HG02798 (cell line): Measurements from ENCODE around the gene SAFB.
"Not testable (repeated sequence)": the region's sequence is repeated elsewhere in the genome, so short reads cannot be mapped to it uniquely, and the experiment has no call there.

Experiments
- ATAC-seq: cut with Tn5 transposase; IDR thresholded peaks from one replicate; pipeline ENCODE4 v1.9.1; 2021; ENCODE audit warnings: mild to moderate bottlenecking; ENCODE audit not compliant: unreplicated experiment, poor library complexity

SAFB gene

DNA sequence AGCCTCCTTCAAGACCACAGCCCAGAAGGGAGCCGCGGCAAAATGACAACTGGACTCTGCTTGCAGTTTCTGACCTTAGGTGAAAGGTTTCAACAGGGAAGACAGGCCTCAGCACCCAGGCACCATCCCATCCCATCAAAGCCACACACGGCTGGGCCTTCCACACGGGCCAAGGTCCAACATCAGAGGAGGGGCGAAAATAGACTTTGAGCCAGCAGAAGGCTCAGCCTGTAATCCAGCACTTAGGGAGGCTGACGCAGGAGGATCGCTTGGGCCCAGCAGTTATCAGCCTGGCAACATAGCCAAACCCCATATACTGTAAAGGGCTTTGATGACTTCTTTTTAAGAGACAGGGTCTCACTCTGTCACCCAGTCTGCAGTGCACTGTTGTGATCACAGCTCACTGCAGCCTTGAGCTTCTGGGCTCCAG, 28.3 kb upstream of the SAFB start:
- ATAC-seq = no peak

DNA sequence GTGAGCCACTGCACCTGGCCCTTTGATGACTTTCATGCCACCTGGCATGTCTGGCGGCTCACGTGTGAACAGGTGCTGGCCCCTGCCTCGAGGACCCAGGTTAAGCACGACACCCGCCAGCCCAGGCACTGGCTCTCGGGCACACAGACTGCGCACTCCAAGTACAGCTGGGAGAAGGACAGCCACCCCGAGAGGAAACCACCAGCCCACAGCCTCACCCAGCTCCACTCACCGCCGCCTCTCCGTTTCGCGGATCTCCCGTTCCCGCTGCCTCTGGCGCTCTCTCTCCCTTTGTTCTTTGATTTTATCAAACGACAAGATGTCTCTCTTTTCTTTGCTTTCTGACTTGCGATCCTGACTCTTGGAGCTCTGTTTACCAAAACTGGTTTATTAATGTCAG, 27.8 kb upstream of the SAFB start:
- ATAC-seq = no peak

DNA sequence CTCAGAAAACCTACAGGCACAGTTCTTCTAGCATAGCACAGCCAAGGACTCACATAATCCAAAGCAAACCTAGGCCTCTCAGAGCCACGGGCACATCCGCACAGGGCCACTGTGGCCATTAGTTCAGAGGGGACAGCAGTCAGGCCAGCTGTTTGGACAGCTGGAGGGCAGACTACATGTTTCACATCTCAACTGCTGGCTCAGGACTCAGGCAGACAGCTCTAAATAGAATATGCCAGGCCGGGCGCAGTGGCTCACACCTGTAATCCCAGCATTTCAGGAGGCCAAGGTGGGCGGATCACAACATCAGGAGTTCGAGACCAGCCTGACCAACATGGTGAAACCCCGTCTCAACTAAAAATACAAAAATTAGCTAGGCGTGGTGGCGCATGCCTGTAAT, 27.1 kb upstream of the SAFB start:
- no peak for ATAC-seq

DNA sequence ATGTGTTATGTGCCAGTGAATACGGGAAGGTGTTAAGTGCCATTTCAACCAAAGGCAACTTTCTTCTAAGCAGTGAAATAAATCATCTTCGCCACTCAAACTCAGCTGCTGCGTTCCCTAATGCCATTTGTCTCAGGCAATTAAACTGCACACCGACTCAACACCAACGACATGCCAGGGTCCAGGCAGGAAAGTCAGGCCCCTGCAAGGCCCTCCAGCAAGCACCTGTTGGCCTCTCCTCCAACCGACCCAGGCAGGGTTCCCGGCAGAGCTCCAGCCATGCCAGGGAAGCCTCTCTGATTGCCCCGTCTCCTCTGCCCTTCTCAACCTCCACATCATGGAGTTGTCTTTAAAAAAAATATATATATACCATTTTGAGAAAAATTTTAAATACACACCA, 22.1 kb upstream of the SAFB start:
- no peak for ATAC-seq

DNA sequence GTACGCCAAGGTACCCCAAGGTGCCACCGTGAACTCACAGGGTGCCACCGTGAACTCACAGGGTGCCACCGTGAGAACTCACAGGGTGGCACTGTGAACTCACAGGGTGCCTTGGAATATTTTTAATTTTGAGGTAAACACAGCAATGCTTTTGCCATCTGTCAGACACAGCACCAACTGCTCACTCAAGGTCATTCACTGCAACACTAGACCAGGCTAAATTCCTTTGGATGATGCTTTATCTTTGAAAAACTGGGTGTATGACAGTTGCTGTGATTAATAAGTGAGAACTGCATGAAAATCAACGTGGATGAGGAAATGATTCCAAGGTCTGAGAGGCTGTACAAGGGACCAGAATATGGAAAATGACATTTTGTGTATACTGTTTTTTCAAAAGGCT, 19.3 kb upstream of the SAFB start:
- no peak for ATAC-seq

DNA sequence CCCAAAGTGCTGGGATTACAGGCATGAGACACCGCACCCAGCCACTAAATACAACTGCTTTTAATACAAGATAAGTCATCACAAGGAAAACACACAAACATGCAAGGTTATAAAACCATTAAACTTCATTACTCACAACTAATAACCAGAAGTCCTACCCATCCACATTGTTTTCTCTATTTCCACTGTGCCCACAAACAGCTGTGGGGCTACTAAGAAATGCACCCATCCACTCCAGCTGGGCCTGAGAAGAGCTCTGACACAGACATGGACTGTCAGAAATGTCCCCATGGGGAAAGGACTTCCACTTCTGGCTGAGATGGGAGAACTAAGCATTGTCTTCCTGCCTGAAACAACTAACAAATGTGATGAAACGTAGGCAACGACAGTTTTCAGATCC, 17.5 kb upstream of the SAFB start:
- no peak for ATAC-seq

DNA sequence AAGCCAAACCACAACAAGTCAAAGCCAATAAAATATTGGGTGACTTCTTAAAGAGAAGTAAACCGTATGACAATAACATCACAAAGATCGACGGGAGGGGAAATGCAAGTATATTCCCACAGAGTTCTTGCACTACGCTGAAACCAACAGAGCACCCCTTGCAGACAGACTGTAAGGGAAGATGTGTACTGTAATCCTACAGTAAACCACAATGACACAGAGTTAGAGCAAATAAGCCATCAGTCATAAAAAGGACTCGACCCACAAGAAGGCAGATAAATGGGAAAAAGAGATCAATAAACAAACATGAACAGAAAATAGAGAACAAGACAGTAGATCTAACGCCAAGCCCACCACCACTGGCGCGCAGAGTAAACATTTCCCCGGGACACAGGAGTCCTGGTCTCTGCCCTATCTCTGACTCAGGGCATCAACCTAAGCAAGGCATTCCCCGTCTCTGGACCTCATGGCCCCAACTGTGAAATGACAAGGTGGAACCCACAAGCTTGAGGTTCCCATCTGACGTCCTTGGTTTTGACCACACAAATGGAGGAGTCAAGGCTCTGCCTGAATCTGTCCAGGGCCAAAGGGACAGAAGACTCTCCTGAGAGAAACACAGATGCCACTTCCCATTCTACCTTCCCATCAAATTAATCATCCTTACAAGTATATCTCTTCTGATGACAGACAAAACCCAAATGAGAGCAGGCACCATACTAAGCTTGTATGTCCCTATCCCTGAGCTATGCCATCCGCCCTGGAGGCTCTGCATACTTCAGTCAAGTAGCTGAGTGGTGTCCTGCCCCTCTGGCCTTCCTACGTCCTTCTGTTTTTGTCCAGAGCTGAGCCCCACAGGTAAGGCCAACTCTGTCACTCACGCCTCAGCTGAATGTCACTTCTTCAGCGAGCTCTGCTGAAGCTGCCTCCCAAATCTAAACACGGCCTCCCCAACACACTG, 15.3 kb upstream of the SAFB start:
- ATAC-seq = no peak

DNA sequence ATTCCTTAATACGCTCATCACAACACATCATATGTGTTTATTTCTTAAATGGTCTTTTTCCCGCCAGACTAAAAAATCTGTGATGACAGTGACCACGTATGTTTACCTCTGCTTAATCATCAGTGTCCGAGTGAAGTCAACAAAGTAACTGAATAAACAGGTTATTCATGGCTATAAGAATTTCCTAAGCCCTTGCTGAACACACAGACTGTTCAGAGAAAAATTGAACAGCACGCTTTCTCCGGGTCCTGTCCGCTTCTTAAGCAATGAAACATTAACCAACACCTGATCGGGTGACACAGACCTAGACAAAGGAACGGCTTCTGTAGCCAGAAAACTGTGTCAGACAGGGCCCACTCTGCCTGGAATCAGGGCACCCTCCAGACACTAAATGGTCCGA, 14.6 kb upstream of the SAFB start:
- ATAC-seq = no peak

DNA sequence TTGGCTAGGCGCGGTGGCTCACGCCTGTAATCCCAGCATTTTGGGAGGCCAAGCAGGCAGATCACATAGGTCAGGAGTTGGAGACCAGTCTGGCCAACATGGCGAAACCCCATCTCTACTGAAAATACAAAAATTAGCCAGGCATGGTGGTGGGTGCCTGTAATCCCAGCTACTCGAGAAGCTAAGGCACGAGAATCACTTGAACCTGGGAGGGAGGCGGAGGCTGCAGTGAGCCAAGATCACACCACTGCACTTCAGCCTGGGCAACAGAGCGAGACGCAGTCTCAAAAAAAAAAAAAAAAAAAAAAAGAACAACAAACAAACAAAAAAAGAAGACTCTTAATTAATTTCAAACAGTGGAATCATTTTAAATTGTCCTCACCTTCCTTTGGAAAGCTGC, 14.1 kb upstream of the SAFB start:
- ATAC-seq = not testable (repeated sequence)

DNA sequence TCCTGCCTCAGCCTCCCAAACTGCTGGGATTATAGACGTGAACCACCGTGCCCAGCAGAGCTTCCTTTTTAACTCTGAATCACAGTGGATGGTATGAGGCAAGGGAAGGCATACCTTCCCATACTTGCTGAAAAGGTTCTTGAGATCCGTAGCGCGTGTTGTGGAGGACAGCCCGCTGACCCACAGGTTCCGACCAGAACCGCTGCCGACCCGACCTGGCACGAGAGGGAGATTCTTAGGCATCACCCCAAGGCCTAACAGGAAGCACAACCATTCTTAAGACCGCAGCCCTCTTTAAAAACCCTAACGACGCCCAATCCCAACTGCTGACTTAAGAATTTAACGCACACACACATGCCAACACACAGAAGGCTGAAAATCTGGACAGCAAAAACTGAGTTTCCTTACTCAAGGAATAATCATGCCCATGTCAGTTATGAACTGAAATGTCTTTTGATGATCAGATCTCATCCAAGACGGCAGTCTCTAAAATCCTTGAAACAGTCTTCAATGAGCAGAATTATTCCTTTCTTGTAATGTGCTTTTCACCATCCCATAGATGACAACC, 12.9 kb upstream of the SAFB start:
- ATAC-seq = no peak

DNA sequence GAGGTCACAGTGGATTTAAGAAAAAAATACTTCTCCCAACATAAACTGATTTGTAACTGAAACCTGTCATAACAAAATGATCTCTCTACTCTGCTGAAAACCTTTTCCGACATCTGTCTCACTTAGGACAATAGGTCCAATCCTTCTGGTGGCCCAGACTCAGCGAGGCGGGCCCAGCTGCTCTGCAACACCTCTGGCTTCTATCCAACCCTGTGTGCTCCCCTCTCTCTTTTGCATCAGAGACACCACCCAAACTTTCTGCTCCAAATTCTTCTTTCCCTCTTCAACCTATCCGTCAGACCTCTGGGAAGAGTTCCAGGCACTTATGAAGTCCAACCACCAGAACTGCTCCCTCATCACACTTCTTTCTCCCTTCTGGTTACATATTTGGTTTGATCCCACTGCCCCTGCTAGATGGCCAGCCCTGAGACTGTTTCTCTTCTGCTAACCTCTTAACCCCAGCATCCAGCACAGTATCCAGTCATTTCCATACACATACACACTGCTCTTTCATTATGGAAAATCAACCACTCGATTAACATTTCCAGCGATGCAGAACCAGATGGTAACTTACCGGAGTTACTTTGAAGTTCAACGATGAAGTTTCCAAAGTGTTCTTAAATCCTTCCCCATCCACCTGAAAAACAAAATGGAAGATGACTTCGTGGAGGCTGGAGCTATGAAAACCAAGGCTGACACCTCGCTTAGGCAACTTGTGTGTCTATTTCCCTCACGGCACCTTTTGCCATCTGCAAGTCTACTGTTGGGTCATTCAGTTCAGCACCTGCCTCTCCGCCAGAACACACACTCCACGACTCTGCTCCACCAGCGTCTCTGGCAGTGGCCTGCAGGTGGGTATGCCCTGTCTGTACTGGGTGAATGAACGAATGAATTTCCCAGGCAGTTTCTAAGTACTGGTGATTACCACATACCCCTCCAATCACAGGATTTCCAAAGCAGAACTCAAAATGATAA, 9.7 kb upstream of the SAFB start:
- ATAC-seq = no peak

DNA sequence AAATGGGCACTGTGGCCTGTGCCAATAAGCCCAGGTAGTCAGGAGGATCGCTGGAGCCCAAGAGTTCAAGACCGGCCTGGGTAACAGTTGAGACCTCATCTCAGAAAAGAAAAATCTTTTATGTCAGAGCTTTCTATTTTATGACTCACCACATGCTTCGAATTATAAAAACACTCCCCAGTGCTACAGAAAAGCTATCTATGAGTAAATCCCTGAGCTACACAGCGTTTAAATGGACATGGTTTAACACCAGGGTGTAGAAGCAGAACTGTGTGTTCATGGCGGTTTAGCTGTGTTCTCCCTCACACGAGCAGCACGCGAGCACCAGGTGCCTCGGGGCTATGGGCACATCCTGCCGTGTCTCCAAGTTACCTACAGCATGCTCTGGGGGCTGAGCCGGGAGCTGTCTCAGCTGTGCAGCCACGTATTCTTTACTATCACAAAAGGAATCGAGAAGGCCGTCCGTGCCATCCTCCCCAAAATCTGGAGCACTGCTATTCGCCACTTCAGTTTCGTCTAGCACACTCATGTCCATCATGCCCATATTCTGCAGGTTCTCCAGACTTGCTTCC, 7.0 kb upstream of the SAFB start:
- no peak for ATAC-seq

DNA sequence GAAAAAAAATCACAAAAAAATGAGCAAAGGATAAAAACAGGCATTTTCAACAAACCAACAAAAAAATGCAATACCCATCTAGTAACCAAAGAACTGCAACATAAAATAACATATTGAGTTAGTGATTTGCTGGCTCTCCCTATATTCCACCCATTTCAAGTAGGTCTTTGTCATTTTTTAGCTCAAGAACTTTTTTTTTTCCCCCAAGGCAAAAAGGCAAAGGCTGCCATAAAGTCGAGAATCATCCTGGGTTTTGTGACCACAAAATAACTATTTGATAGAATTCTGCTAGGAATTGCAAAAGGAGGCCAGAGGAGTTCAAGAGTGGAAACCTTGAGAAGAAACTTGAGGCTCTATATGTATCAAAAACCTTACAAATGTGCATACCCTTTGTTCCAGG, 5.8 kb upstream of the SAFB start:
- no peak for ATAC-seq

DNA sequence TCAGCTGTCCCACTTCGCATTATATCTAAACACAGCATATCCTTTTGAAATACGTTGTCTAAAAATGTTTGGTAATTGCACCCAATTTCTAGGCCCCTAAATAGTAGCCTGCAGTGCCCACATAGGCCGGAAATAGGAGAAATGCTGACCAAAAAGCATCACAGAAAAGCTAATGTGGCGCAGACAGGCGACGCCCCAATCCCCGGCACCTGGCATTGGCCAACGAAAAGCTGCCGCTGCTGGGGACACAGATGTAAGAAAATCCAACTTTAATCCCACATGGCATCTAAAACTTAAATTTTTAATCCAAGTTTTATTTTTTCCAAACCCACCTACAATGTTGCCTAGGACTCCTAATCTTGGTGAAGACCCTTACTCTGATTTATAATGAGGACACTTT, 4.3 kb upstream of the SAFB start:
- no peak for ATAC-seq

DNA sequence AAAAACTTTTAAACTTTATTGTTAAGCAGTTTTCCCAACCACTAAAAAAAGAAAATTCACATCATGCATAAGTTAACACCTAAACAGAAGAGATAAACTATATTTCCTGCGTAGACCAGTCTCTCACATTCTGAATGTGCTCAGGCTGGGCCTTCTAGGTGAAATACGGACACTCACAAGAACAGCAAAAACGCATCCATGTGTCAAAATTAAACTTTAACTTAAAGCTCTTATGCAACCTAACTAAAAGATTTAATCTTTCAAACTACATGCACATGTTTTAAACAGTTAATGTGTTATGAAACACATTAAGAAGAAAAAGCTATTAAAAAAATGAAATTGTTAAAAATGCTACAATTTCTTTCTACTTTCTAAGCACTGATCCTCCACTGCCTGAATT, 2.9 kb upstream of the SAFB start:
- no peak for ATAC-seq

DNA sequence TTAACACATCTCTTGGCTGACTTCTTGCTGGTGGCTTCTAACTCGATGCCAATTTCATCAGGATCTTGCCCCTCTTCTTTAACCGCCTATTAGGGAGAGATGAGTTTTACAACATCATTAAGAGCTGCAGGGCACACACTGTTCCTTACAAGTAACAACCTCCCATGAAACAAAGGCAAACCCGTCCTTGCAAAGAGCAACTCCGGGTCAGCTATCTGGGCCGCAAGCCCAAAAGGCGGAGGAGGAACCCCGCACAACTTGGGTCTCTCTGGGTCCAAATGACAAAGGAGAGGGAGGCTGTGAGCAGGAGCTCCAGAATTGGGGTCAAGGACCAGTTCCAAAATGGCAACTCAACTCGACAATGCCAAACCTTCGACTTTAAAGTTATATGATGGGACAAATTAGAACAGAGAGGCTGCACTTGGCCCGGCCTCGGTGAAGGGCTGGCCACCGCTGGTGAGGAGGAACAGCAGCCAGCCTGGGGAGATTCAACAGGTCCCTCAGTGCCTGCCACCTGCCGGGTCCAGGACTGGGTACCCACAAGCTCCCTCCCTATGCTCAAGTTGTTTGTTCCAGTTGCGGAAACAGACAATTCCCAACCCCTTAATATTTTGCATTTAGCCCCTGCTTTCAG, 1.5 kb upstream of the SAFB start:
- no peak for ATAC-seq

DNA sequence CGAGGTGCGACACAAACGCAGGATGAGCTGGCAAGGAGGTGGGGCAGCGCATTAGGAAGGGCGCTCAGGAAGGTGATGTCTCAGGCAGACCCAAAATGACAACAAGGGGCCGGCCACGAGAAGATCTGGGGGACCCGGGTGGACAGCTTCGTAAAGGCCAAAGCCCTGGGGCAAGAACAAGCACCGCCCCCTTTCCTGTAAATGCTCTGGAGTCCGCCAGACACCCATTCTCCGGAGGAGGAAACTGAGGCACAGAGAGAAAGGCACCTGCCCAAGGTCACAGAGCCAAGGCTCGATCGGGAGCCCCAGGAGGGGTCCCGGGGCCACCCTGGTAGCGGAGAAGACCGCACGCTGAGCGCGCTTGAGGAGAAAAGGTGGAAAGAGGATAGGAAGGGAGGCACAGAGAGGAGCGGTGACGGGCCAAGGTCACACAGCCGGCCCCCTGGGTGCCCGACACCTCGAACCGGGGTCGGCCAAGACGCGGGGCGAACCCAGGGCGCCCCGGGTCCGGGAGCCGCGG, 878 bp upstream of the SAFB start:
- ATAC-seq = no peak

DNA sequence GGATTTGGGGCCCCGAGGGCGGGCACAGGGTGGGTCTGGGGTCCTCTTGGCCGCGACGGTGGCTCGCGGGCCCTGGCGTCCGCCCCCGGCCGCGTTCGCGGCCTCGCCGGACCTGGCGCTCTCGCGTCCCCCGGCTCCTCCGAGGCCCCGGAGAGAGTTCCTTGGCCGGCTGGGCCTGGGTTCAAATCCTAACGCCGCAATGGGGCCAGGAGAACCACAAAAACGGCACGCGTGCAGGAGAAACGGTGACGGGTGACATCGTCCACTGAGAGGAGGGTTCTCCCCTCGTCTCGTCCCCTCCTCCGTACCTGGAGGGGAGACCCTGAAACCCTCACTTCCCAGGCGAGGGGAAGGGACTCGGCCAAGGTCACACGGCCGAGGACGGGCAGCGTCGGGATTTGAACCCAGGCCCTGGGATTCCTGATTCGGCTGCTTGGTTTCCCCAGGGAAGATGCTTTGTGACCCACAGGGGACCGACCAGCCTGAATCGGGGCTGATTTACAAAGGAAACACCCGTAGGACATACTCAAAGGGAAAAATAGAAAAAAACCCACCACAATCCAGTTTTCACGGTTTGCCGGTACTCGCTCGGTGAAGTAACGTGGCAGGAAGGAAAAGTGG, 624 bp downstream of the SAFB start:
- peak; percentile 1 for ATAC-seq

DNA sequence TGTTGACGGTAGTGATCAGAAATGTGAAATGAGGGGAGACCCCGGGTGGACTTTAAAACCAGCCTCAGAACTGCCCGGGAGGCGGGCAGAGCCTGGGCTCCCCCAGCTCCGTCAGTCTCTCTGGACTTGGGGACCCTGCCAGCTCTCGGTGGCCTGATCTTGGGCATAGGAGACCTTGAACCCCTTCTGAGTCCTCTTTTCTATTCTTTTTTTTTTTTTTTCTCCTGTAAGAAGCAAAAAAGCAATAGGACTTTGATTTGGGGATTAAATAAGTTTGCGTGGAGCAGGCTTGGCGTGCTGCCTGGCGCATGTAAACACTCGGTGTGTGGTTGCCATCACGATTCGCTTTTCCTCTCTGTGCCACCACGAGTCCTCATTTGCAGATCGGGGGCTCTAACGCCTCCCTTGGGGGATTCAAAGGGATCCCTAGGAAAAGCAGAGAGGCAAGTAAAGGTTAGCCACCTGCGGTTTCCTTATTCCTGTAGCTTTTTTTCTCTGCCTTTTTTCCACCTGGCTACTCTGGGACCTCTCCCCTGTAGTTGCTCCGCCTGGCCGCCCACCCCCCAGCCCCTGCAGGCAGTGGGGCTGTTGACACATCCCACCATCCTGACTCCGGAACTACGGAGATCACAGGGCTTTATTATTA, 1.3 kb downstream of the SAFB start:
- no peak for ATAC-seq
